PC-3 (cell line): Measurements from ENCODE around the gene ORM2.

Source experiments
- CTCF ChIP-seq: fragments of 300-600 bp; sonication (generic); conservative IDR thresholded peaks from 2 replicates; pipeline ENCODE4 v1.5.1; 2017; ENCODE audit warnings: antibody characterized with exemption, low read depth, mild to moderate bottlenecking, low read length
- EZH2 ChIP-seq: fragments of 300-600 bp; sonication (generic); IDR thresholded peaks from one replicate; pipeline ENCODE4 v1.6.1; 2017; ENCODE audit warnings: antibody characterized with exemption, mild to moderate bottlenecking, low read length; ENCODE audit not compliant: unreplicated experiment
- EZH2phosphoT487 ChIP-seq: fragments of 300-600 bp; sonication (generic); IDR thresholded peaks from 2 replicates; pipeline ENCODE4 v1.6.1; 2018; ENCODE audit warnings: mild to moderate bottlenecking, antibody characterized with exemption, low read length, borderline replicate concordance

GRCh38 chr9:114346146-114346545 is 16.5 kb downstream of the ORM2 start:
- TF ChIP-seq CTCF: no peak
- TF ChIP-seq EZH2: no peak
- TF ChIP-seq EZH2phosphoT487: no peak
